Measurements from ENCODE around the gene PTPRD. TPM values are rescaled to one million over a fixed set of nuclear protein-coding genes. Genes with fewer than 3 reads are reported as not detected.

Gene PTPRD
- total and polyA plus RNA-seq, 9 of the 15 experiments (the other 6 are each of a cell fraction or from before 2014, with no cell fraction given): 0.11 TPM; not detected in 8

GRCh38 chr9:8924562-8924961 lies 1688.2 kb downstream of the PTPRD start:
- H3K4me2 ChIP-seq (ENCODE audit: insufficient read depth, low read length): no peak overlapping the region
- H3K9me3 ChIP-seq (replicated peaks; ENCODE audit: control insufficient read depth, insufficient read depth, low read depth, low read length): no peaks in the 10 kb centered on the region
- H3K9me1 ChIP-seq (ENCODE audit: control insufficient read depth, insufficient read depth, low read length): no peaks in the 10 kb centered on the region
- no peaks in the 10 kb centered on the region for H3K27me3 ChIP-seq (ENCODE audit: control insufficient read depth in 2 of 2, insufficient read depth in 2 of 2, low read length in 2 of 2)
- no peak overlapping the region for H3K27ac ChIP-seq (ENCODE audit: extremely low read depth, low read depth, low read length)
- ChIA-PET CTCF (ENCODE audit: low intra/inter-chr PET ratio) (no interaction called here), POLR2A (interaction anchor here (0.6 kb wide), 1 partner anchor 1363 kb away, joined by 4 read pairs; no protein-coding TSS in a partner anchor)
- intact Hi-C loops (cut with micrococcal nuclease): no loop called here
- WGBS (ENCODE audit: insufficient coverage, low coverage, missing lambda C conversion rate): 0% methylated on average over 1 of the region's 2 CpGs
- no peak overlapping the region for H3K9ac ChIP-seq (ENCODE audit: insufficient read depth in 1 of 2, low read depth in 2 of 2, low read length in 2 of 2)
- H3K4me1 ChIP-seq (replicated peaks in 1 of 2; ENCODE audit: control insufficient read depth in 2 of 2, insufficient read depth in 2 of 2, low read length in 2 of 2): no peaks in the 10 kb centered on the region
- no TSS peak for BruUV-seq (replicated peaks)
- no peaks in the 10 kb centered on the region for H3K36me3 ChIP-seq (ENCODE audit: control insufficient read depth, insufficient read depth, low read length)
- H2AFZ ChIP-seq (ENCODE audit: low read depth, low read length): no peak overlapping the region
- ATAC-seq: no peak
- DNase-seq (ENCODE audit: extremely low read depth in 1 of 4, low spot score in 3 of 4): no peak
- no peak for FAIRE-seq
- in situ Hi-C loops (cut with MboI): no loop called here
- no peak overlapping the region for H3K4me3 ChIP-seq
- H3K79me2 ChIP-seq (ENCODE audit: control insufficient read depth, insufficient read depth, low read length): no peaks in the 10 kb centered on the region
- no peak for TF ChIP-seq THRAP3 (IDR thresholded peaks at IDR 0.05; ENCODE audit: borderline replicate concordance)
- no peak for TF ChIP-seq TSC22D4 (tag; IDR thresholded peaks at IDR 0.05)
- no peak for TF ChIP-seq GATAD2B (IDR thresholded peaks at IDR 0.05; ENCODE audit: borderline replicate concordance)
- TF ChIP-seq XRCC5 (IDR thresholded peaks at IDR 0.05; ENCODE audit: low read depth, low read length): no peak
- TF ChIP-seq CBX1 (IDR thresholded peaks at IDR 0.05; ENCODE audit: low read depth): no peak
- TF ChIP-seq ETV5 (CRISPR knock-in tag; IDR thresholded peaks at IDR 0.05; ENCODE audit: low read depth): no peak
- TF ChIP-seq HNRNPL (IDR thresholded peaks at IDR 0.05; ENCODE audit: low read depth, low read length): no peak
- TF ChIP-seq NR3C1 (CRISPR knock-in tag; IDR thresholded peaks at IDR 0.05): no peak
- no peak for TF ChIP-seq ARID2 (IDR thresholded peaks at IDR 0.05)
- TF ChIP-seq RERE (CRISPR knock-in tag; IDR thresholded peaks at IDR 0.05; ENCODE audit: borderline replicate concordance): no peak
- TF ChIP-seq TOE1 (IDR thresholded peaks at IDR 0.05; ENCODE audit: borderline replicate concordance): no peak
- no peak for TF ChIP-seq TOE1 (CRISPR knock-in tag; IDR thresholded peaks at IDR 0.05; ENCODE audit: borderline replicate concordance, low read depth)
- TF ChIP-seq SMARCA5 (IDR thresholded peaks at IDR 0.05): no peak
- no peak for TF ChIP-seq PYGO2 (tag; IDR thresholded peaks at IDR 0.05)
- H4K20me1 ChIP-seq (replicated peaks; ENCODE audit: control insufficient read depth, insufficient read depth, low read length): no peaks in the 10 kb centered on the region
